Coronary artery (tissue), 2 donors: ENCODE measurements around the gene CLEC3A.
"Not testable (repeated sequence)": the region's sequence is repeated elsewhere in the genome, so short reads cannot be mapped to it uniquely, and the experiment has no call there.

Source experiments
- DNase-seq: peaks from one replicate; pipeline ENCODE4 v3.0.0-alpha.2; 2017; ENCODE audit warnings: low spot score
- H3K27ac ChIP-seq, 2 donors: fragments of 200-600 bp; sonication (generic); one replicate each; pipeline ENCODE4 v1.5.1; 2016 to 2019
- H3K4me3 ChIP-seq: fragments of 200-600 bp; sonication (generic); 2 replicates; pipeline ENCODE4 v1.5.1; 2016; ENCODE audit warnings: mild to moderate bottlenecking, moderate library complexity
- TF ChIP-seq, protein P1 (sequence below): fragments of 200-600 bp; sonication (generic); IDR thresholded peaks from one replicate; pipeline ENCODE4 v1.5.1; 2019; ENCODE audit warnings: antibody characterized with exemption

CLEC3A gene

GRCh38 chr16:77989846-77990245, 32.5 kb upstream of the CLEC3A start:
- H3K4me3 ChIP-seq = no peak overlapping the region
- TF ChIP-seq, protein P1, sequence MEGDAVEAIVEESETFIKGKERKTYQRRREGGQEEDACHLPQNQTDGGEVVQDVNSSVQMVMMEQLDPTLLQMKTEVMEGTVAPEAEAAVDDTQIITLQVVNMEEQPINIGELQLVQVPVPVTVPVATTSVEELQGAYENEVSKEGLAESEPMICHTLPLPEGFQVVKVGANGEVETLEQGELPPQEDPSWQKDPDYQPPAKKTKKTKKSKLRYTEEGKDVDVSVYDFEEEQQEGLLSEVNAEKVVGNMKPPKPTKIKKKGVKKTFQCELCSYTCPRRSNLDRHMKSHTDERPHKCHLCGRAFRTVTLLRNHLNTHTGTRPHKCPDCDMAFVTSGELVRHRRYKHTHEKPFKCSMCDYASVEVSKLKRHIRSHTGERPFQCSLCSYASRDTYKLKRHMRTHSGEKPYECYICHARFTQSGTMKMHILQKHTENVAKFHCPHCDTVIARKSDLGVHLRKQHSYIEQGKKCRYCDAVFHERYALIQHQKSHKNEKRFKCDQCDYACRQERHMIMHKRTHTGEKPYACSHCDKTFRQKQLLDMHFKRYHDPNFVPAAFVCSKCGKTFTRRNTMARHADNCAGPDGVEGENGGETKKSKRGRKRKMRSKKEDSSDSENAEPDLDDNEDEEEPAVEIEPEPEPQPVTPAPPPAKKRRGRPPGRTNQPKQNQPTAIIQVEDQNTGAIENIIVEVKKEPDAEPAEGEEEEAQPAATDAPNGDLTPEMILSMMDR = no peak
- DNase-seq = no peak
- H3K27ac ChIP-seq = no peak overlapping the region

GRCh38 chr16:77991701-77992100, 30.6 kb upstream of the CLEC3A start:
- DNase-seq = no peak
- TF ChIP-seq, protein P1 = no peak
- H3K4me3 ChIP-seq = no peak overlapping the region
- H3K27ac ChIP-seq = no peak overlapping the region

GRCh38 chr16:77992381-77992780, 30.0 kb upstream of the CLEC3A start:
- H3K27ac ChIP-seq, DNase-seq, H3K4me3 ChIP-seq: not testable (repeated sequence)

DNA sequence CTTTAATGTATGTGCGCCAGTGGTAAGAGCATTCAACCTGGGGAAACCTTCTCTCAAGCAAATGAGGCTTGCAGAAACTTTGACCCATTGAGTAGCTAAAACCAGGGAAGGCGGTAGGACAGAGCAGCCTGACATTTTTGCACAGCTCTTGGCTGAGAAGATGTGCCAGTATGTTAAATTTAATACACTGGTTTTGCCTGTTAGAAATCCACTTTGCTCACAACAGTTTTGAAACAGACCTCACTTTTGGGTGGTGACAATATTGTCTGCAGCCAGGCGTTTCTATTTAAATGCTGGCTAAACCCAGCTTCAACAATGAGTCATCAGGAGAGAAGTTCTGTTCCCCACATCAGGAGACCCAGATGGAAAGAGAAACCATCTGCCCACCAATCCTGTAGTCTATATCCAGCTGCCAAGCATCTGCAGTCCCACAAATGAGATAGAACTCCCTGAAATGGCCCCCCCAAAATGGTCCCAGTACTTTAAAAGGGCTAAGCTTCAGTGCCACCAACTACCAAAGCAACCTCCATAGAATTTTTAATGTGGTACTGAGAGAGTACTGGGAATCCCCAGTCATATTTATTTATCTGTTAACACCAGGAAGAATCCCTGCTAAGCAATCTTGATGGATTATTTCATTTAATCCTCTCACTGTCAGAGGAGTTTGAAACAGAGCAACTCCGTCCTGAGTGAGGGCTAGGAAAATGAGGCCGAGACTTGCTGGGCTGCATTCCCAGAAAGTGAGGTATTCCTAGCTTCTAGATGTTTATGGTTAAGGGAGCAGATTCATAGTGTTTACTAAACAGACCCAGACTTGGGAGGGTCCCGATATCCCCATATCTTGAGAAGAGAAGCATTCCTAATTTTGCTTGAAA, 29.0 kb upstream of the CLEC3A start:
- TF ChIP-seq, protein P1 = no peak
- DNase-seq = no peak
- peak overlapping the region; percentile 47 for H3K4me3 ChIP-seq
- H3K27ac ChIP-seq = peak overlapping the region; percentile 69 to 87

DNA sequence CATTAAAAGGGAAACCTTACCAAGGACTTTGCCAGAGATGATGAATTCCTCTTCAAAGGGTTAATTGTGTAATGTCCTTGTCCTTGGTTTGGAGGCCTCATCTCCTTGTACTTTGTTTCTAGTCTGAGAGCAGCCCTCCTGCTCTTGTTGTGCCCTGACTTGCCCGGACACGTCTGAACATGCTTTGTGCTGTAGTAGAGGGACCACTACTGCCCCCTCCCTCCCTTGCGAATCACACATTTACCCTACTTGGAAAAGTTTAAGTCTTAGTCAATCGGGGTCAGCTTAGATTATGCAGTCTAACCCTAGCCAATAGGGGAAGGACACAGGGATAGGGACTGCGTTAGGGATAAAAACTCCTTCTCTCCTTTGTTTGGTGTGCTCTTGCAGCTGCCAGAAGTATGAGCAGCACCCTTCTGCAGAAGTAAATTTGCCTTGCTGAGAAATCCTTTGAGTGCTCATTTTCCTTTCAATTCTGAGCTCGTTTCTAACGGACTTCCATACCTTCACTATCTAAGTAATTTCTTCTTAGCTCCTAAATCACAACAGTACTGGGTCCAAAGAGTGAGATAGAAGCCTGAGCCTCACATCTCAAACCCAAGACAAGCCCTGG, 26.4 kb upstream of the CLEC3A start:
- Histone ChIP-seq H3K4me3 (no peak overlapping the region), H3K27ac (no peak overlapping the region)
- no peak for DNase-seq
- TF ChIP-seq, protein P1 = no peak

DNA sequence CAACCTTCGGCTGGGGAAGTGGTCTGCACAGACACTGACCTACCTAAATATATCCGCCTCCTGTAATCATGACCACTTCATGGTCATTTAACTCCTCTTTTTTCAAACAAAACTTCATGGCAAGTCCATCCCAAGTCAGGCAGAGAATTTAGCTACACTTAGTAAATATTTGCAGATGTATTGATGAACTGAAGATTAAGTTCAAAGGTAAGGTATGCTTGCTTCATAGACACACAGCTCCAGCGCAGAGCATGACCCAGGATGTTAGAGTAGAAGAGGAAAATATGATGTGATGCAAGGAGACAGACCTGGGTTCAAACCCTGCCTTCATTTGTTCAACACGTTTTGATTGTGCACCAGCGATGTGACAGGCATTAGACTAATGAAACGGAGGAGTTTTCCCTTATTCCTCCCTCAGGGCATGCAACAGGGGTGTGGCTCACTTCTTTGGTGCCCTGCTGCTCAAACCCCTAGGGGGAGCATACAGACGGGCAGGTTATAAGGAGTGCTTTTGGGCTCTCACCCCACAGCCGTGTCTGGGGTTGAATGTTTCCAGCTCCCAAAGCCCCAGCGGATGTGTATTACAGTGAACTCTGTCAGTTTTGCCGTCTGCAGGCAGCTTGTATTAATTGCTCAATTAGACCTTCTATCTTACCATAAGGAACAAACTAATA, 23.9 kb upstream of the CLEC3A start:
- H3K27ac ChIP-seq = no peak overlapping the region
- TF ChIP-seq, protein P1 = no peak
- no peak for DNase-seq
- no peak overlapping the region for H3K4me3 ChIP-seq

- no peak for DNase-seq
- TF ChIP-seq, protein P1 = no peak
These were observed 20.8 kb upstream of the CLEC3A start for GRCh38 chr16:78001451-78002025.

More at GRCh38 chr16:78001451-78002025, 20.8 kb upstream of the CLEC3A start:
- Histone ChIP-seq H3K27ac (no peak overlapping the region), H3K4me3 (no peak overlapping the region)
